Measurements from ENCODE around the gene OR51I1.

OR51I1 gene

GRCh38 chr11:5441414-5441813 is at the start of gene OR51I1:
Gene OR51I1, minus strand, starts transcription at chr11:5441514. Its CDS starts 0 bp downstream, at chr11:5441514.
- DNase-seq, result no peak

GRCh38 chr11:5489576-5490357 is 48.5 kb upstream of the OR51I1 start:
- DNase-seq, result no peak

- no peak for DNase-seq
These were observed 47.6 kb upstream of the OR51I1 start for GRCh38 chr11:5488798-5489399.

GRCh38 chr11:5488385-5488784 is 47.1 kb upstream of the OR51I1 start, which contains the start of gene OR52D1:
Gene OR52D1, plus strand, starts transcription at chr11:5488685. Its CDS starts 22 bp downstream, at chr11:5488707.
- no peak for DNase-seq

- DNase-seq, result no peak
These were observed 45.1 kb upstream of the OR51I1 start for GRCh38 chr11:5486421-5486820.

GRCh38 chr11:5486003-5486402 is 44.7 kb upstream of the OR51I1 start:
- no peak for DNase-seq

- peak in 1 of 2 donors; percentile 22 for DNase-seq
These were observed 35.0 kb upstream of the OR51I1 start for GRCh38 chr11:5476186-5476819.

- no peak for DNase-seq
These were observed 32.6 kb upstream of the OR51I1 start for GRCh38 chr11:5473921-5474320.

- no peak for DNase-seq
These were observed 26.2 kb upstream of the OR51I1 start for GRCh38 chr11:5467527-5467926.

- DNase-seq, result no peak
These were observed 19.8 kb upstream of the OR51I1 start for GRCh38 chr11:5460983-5461621.

- DNase-seq, result no peak
These were observed 8.1 kb upstream of the OR51I1 start for GRCh38 chr11:5449432-5449831.

GRCh38 chr11:5449023-5449422 is 7.7 kb upstream of the OR51I1 start, which contains the start of gene OR51I2:
Gene OR51I2, plus strand, starts transcription at chr11:5449323. Its CDS starts 4,166 bp downstream, at chr11:5453489.
- DNase-seq, result no peak

GRCh38 chr11:5443835-5444393 is 2.6 kb upstream of the OR51I1 start:
- no peak for DNase-seq

GRCh38 chr11:5423131-5423530 is 18.2 kb downstream of the OR51I1 start:
- no peak for DNase-seq

- DNase-seq, result no peak
These were observed 19.5 kb downstream of the OR51I1 start, which contains the start of gene OR51Q1 for GRCh38 chr11:5421811-5422210. Gene OR51Q1, plus strand, starts transcription at chr11:5422111. Its CDS starts 90 bp downstream, at chr11:5422201.

- DNase-seq, result no peak
These were observed 20.3 kb downstream of the OR51I1 start for GRCh38 chr11:5420993-5421392.

- no peak for DNase-seq
These were observed 36.1 kb downstream of the OR51I1 start for GRCh38 chr11:5405173-5405572.

- no peak for DNase-seq
These were observed 42.4 kb downstream of the OR51I1 start for GRCh38 chr11:5398936-5399335.

GRCh38 chr11:5394091-5394490 is 47.2 kb downstream of the OR51I1 start:
- no peak for DNase-seq

Measured in bone marrow (tissue), 2 donors.